HepG2 (cell line): ENCODE measurements around the gene STEAP1B. TPM values are rescaled to one million over a fixed set of nuclear protein-coding genes. Genes with fewer than 3 reads are reported as not detected.

Experiments
- AGO2 ChIP-seq: fragments of 200-400 bp; formaldehyde crosslinking; optimal IDR thresholded peaks from 2 replicates; pipeline ENCODE3; 2017; ENCODE audit warnings: mild to moderate bottlenecking, low read depth, low read length, moderate library complexity
- CHCHD3 ChIP-seq: sonication (generic); formaldehyde crosslinking; IDR thresholded peaks from 2 replicates; pipeline ENCODE4 v1.8.0; 2022; ENCODE audit warnings: mild to moderate bottlenecking, missing genetic modification reagents, moderate library complexity
- GABPA ChIP-seq, 2 experiments: IDR thresholded peaks; 2 replicates each; pipeline ENCODE4 v1.6.1; 2011 to 2016; ENCODE audit warnings: low read depth in 2 of 2, low read length in 1 of 2, missing biosample characterization in 1 of 2, missing genetic modification characterization in 1 of 2
- GLI4 ChIP-seq: sonication (generic); formaldehyde crosslinking; IDR thresholded peaks from 2 replicates; pipeline ENCODE4 v1.5.1; 2020; ENCODE audit warnings: missing genetic modification reagents, mild to moderate bottlenecking, moderate library complexity, borderline replicate concordance
- HDAC1 ChIP-seq: sonication (generic); formaldehyde crosslinking; IDR thresholded peaks from 2 replicates; pipeline ENCODE4 v1.5.1; 2020; ENCODE audit warnings: mild to moderate bottlenecking, missing genetic modification reagents
- IKZF5 ChIP-seq: IDR thresholded peaks from 2 replicates; pipeline ENCODE4 v1.6.1; 2018; ENCODE audit warnings: missing genetic modification reagents, mild to moderate bottlenecking, missing compliant biosample characterization
- MED1 ChIP-seq: sonication (generic); formaldehyde crosslinking; IDR thresholded peaks from 2 replicates; pipeline ENCODE4 v1.4.0; 2020; ENCODE audit warnings: missing genetic modification reagents
- NFIC ChIP-seq: IDR thresholded peaks from 2 replicates; pipeline ENCODE4 v1.6.1; 2012; ENCODE audit warnings: mild to moderate bottlenecking, low read length, inconsistent platforms
- PHF8 ChIP-seq: sonication (generic); formaldehyde crosslinking; IDR thresholded peaks from 2 replicates; pipeline ENCODE4 v1.5.0; 2020; ENCODE audit warnings: missing genetic modification reagents
- PRPF4 ChIP-seq: fragments of 200-400 bp; formaldehyde crosslinking; IDR thresholded peaks from 2 replicates; pipeline ENCODE4 v1.6.1; 2016; ENCODE audit warnings: low read length, low read depth; ENCODE audit not compliant: poor library complexity, severe bottlenecking
- SIN3A ChIP-seq: IDR thresholded peaks from 2 replicates; pipeline ENCODE4 v1.6.1; 2011; ENCODE audit warnings: low read depth, mild to moderate bottlenecking, control low read depth, low read length, borderline replicate concordance
- SMAD1 ChIP-seq: sonication (generic); formaldehyde crosslinking; IDR thresholded peaks from 2 replicates; pipeline ENCODE4 v1.4.0; 2020; ENCODE audit warnings: missing genetic modification reagents, low read depth, mild to moderate bottlenecking, borderline replicate concordance
- SRSF9 ChIP-seq: fragments of 200-400 bp; formaldehyde crosslinking; IDR thresholded peaks from 2 replicates; pipeline ENCODE4 v1.6.1; 2018; ENCODE audit warnings: borderline replicate concordance, mild to moderate bottlenecking, low read depth, low read length; ENCODE audit not compliant: insufficient read depth, poor library complexity, severe bottlenecking
- TCF12 ChIP-seq, 2 experiments: fragments of 450-650 bp in 1 of 2; sonication (generic) in 1 of 2; formaldehyde crosslinking in 1 of 2; IDR thresholded peaks; 2 replicates each; pipeline versions ENCODE4 v1.6.1 to v1.8.0; 2017 to 2022; ENCODE audit warnings: antibody characterized with exemption in 1 of 2, mild to moderate bottlenecking in 1 of 2, missing genetic modification reagents in 1 of 2, moderate library complexity in 1 of 2
- TMF1 ChIP-seq: sonication (generic); formaldehyde crosslinking; IDR thresholded peaks from 2 replicates; pipeline ENCODE4 v1.8.1; 2022; ENCODE audit warnings: low read depth, missing genetic modification reagents
- YEATS4 ChIP-seq: sonication (generic); formaldehyde crosslinking; IDR thresholded peaks from 2 replicates; pipeline ENCODE4 v1.4.0; 2020; ENCODE audit warnings: missing genetic modification reagents, borderline replicate concordance
- ZBTB37 ChIP-seq: sonication (generic); formaldehyde crosslinking; IDR thresholded peaks from 2 replicates; pipeline ENCODE4 v1.4.0; 2020; ENCODE audit warnings: mild to moderate bottlenecking, missing genetic modification reagents
- ZNF335 ChIP-seq: sonication (generic); formaldehyde crosslinking; IDR thresholded peaks from 2 replicates; pipeline ENCODE4 v1.4.0; 2020; ENCODE audit warnings: missing genetic modification reagents
- ZNF570 ChIP-seq: sonication (generic); formaldehyde crosslinking; IDR thresholded peaks from 2 replicates; pipeline ENCODE4 v1.4.0; 2020; ENCODE audit warnings: mild to moderate bottlenecking, missing genetic modification reagents, borderline replicate concordance
- ZNF614 ChIP-seq: IDR thresholded peaks from 2 replicates; pipeline ENCODE4 v1.6.1; 2018; ENCODE audit warnings: missing biosample characterization, missing genetic modification reagents, inconsistent platforms, borderline replicate concordance
- ZNF670 ChIP-seq: sonication (generic); formaldehyde crosslinking; IDR thresholded peaks from 2 replicates; pipeline ENCODE4 v1.8.0; 2022; ENCODE audit warnings: mild to moderate bottlenecking, missing genetic modification reagents, borderline replicate concordance
- ZNF720 ChIP-seq: sonication (generic); formaldehyde crosslinking; IDR thresholded peaks from 2 replicates; pipeline ENCODE4 v1.4.0; 2020; ENCODE audit warnings: missing genetic modification reagents
- polyA plus RNA-seq, 8 experiments: library from polyadenylated mRNA; depleted of rRNA in 3 of 8; stranded (reverse) in 7 of 8; unstranded in 1 of 8; fragments of >200 nt; fragmentation: Illumina TruSeq in 4 of 8; extraction: Trizol in 4 of 8; gene quantifications; 2 replicates each; pipeline versions ENCODE4 v1.2.1 to v1.2.3, GENCODE V29; 2011 to 2016; ENCODE audit warnings: low read depth in 4 of 8, missing spikeins in 1 of 8, mixed read lengths in 1 of 8; ENCODE audit not compliant: insufficient read depth in 1 of 8
- total RNA-seq, 5 experiments: library from RNA; depleted of rRNA; stranded (reverse); fragments of >200 nt; fragmentation: Illumina TruSeq; extraction: Trizol; gene quantifications; 2 replicates each; pipeline ENCODE4 v1.2.3, GENCODE V29; 2016; ENCODE audit warnings: low read depth in 1 of 5
- TF ChIP-seq, protein P1 (sequence below): IDR thresholded peaks from 2 replicates; pipeline ENCODE4 v1.6.1; 2016; ENCODE audit warnings: missing compliant biosample characterization, missing genetic modification reagents, borderline replicate concordance

The STEAP1B gene
- total and polyA plus RNA-seq, 2 of the 13 experiments (the other 11 are each of a cell fraction or from before 2014, with no cell fraction given), result not detected

DNA sequence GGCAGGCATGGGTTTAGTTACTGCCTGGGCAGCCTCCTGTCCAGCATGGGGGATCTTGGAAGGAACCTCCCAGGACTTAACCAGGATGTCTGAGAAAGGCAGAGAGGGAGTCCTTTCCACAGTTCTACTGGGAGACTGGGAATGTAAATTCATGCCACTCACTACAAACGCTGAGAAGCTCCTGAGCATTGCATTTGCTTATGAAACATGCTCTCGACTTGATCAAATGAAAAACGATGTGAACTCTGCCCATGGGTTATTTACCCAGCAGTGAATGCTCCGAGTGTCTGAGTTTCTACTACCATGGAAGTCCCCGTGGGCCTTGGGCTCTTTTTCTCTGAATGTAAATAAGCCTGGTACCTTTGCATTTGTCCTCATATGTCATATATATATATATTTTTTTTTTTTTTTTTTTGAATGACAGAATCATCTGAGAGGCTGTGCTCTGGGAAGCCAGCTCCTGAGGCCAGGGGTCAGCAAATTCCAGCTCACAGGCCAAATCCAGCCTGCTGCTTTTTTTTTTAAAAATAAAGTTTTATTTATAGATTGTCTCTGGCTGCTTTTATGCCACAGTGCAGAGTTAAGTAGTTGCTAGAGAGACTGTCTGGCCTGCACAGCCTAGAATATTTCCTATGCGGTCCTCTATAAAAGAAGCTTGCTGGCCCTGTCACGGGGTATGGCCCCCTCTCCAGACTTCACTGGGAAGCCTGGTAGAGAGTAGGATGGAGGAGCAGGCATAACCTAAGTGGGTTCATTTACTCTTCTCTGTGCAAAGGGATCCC lies 121.6 kb downstream of the STEAP1B start (continued):
- no peak for TF ChIP-seq GABPA (IDR thresholded peaks at IDR 0.05; ENCODE audit: low read depth, low read length)
- TF ChIP-seq GABPA (CRISPR knock-in tag; IDR thresholded peaks at IDR 0.05; ENCODE audit: low read depth), result no peak
- TF ChIP-seq SMAD1 (CRISPR knock-in tag), result no peak
- no peak for TF ChIP-seq TCF12 (IDR thresholded peaks at IDR 0.05)
- no peak for TF ChIP-seq TCF12 (CRISPR knock-in tag; IDR thresholded peaks at IDR 0.05)
- TF ChIP-seq TMF1 (CRISPR knock-in tag), result no peak
- TF ChIP-seq ZNF720 (CRISPR knock-in tag), result no peak
- no peak for TF ChIP-seq ZNF570 (CRISPR knock-in tag)
- no peak for TF ChIP-seq ZBTB37 (CRISPR knock-in tag)
- TF ChIP-seq IKZF5 (CRISPR knock-in tag), result 0 out of 2 replicates have a peak, but pooled peaks have one; percentile 41
- no peak for TF ChIP-seq SIN3A
- no peak for TF ChIP-seq ZNF670 (CRISPR knock-in tag)
- no peak for TF ChIP-seq YEATS4 (CRISPR knock-in tag)
- TF ChIP-seq AGO2, result no peak
- no peak for TF ChIP-seq PRPF4
- TF ChIP-seq GLI4 (CRISPR knock-in tag), result no peak
- TF ChIP-seq, protein P1, sequence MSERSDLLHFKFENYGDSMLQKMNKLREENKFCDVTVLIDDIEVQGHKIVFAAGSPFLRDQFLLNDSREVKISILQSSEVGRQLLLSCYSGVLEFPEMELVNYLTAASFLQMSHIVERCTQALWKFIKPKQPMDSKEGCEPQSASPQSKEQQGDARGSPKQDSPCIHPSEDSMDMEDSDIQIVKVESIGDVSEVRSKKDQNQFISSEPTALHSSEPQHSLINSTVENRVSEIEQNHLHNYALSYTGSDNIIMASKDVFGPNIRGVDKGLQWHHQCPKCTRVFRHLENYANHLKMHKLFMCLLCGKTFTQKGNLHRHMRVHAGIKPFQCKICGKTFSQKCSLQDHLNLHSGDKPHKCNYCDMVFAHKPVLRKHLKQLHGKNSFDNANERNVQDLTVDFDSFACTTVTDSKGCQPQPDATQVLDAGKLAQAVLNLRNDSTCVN (CRISPR knock-in tag), result no peak
- TF ChIP-seq SRSF9, result no peak
- TF ChIP-seq ZNF335 (CRISPR knock-in tag), result 0 out of 2 replicates have a peak, but pooled peaks have one; percentile 21
- TF ChIP-seq CHCHD3, result no peak
- TF ChIP-seq PHF8 (CRISPR knock-in tag), result no peak
- TF ChIP-seq MED1 (CRISPR knock-in tag), result peak; percentile 80
- no peak for TF ChIP-seq HDAC1
- TF ChIP-seq ZNF614 (CRISPR knock-in tag), result peak; percentile 72; the same call in 1 of the 2 replicates
- TF ChIP-seq NFIC, result no peak
